Measurements from ENCODE around the gene RAD51B.

The RAD51B gene

GRCh38 chr14:68639000-68639757 lies 819.6 kb downstream of the RAD51B start:
- no peak for TF ChIP-seq CTCF (IDR thresholded peaks at IDR 0.05; ENCODE audit: low read depth, low read length, missing control alignments)
- no peak overlapping the region for H3K4me3 ChIP-seq (ENCODE audit: low read depth, low read length)
- DNase-seq (ENCODE audit: low read depth): no peak

- TF ChIP-seq CTCF (IDR thresholded peaks at IDR 0.05; ENCODE audit: low read depth, low read length, missing control alignments): no peak
- H3K4me3 ChIP-seq (ENCODE audit: low read depth, low read length): no peak overlapping the region
- no peak for DNase-seq (ENCODE audit: low read depth)
Measured at GRCh38 chr14:68639758-68640574, 820.4 kb downstream of the RAD51B start.

- DNase-seq (ENCODE audit: low read depth): no peak
- TF ChIP-seq CTCF (IDR thresholded peaks at IDR 0.05; ENCODE audit: low read depth, low read length, missing control alignments): no peak
- no peak overlapping the region for H3K4me3 ChIP-seq (ENCODE audit: low read depth, low read length)
Measured at GRCh38 chr14:68643673-68644072, 824.1 kb downstream of the RAD51B start.

GRCh38 chr14:68644101-68644500 lies 824.5 kb downstream of the RAD51B start:
- DNase-seq (ENCODE audit: low read depth): no peak
- no peak for TF ChIP-seq CTCF (IDR thresholded peaks at IDR 0.05; ENCODE audit: low read depth, low read length, missing control alignments)
- no peak overlapping the region for H3K4me3 ChIP-seq (ENCODE audit: low read depth, low read length)

GRCh38 chr14:68645371-68645770 lies 825.8 kb downstream of the RAD51B start:
- DNase-seq (ENCODE audit: low read depth): no peak
- no peak for TF ChIP-seq CTCF (IDR thresholded peaks at IDR 0.05; ENCODE audit: low read depth, low read length, missing control alignments)
- H3K4me3 ChIP-seq (ENCODE audit: low read depth, low read length): no peak overlapping the region

GRCh38 chr14:68649476-68650189 lies 830.1 kb downstream of the RAD51B start:
- H3K4me3 ChIP-seq (ENCODE audit: low read depth, low read length): no peak overlapping the region
- DNase-seq (ENCODE audit: low read depth): no peak
- no peak for TF ChIP-seq CTCF (IDR thresholded peaks at IDR 0.05; ENCODE audit: low read depth, low read length, missing control alignments)
